Measurements from ENCODE around the gene CISD3.

CISD3 gene

GRCh38 chr17:38728290-38728831, 1.8 kb upstream of the CISD3 start:
- peak; percentile 54 for DNase-seq

GRCh38 chr17:38729368-38729885, 714 bp upstream of the CISD3 start:
- DNase-seq, result no peak

- no peak for DNase-seq
Measured at GRCh38 chr17:38730526-38731379, 612 bp downstream of the CISD3 start.

GRCh38 chr17:38731526-38732294, 1.6 kb downstream of the CISD3 start:
- no peak for DNase-seq

- no peak for DNase-seq
Measured at GRCh38 chr17:38732376-38733281, 2.5 kb downstream of the CISD3 start.

GRCh38 chr17:38733282-38733981, 3.3 kb downstream of the CISD3 start:
- no peak for DNase-seq

GRCh38 chr17:38733982-38734973, 4.1 kb downstream of the CISD3 start:
- DNase-seq, result no peak

- peak; percentile 77 for DNase-seq
Measured at GRCh38 chr17:38735161-38735997, 5.2 kb downstream of the CISD3 start.

GRCh38 chr17:38738007-38738662, 8.0 kb downstream of the CISD3 start:
- no peak for DNase-seq

GRCh38 chr17:38738686-38739085, 8.5 kb downstream of the CISD3 start:
- no peak for DNase-seq

- no peak for DNase-seq
Measured at GRCh38 chr17:38739305-38739704, 9.2 kb downstream of the CISD3 start.

- DNase-seq, result no peak
Measured at GRCh38 chr17:38740044-38740443, 9.9 kb downstream of the CISD3 start.

- DNase-seq, result no peak
Measured at GRCh38 chr17:38740806-38741205, 10.7 kb downstream of the CISD3 start.

- no peak for DNase-seq
Measured at GRCh38 chr17:38741461-38741860, 11.3 kb downstream of the CISD3 start.

GRCh38 chr17:38741921-38742410, 11.8 kb downstream of the CISD3 start:
- no peak for DNase-seq

- DNase-seq, result no peak
Measured at GRCh38 chr17:38742411-38743308, 12.5 kb downstream of the CISD3 start.

GRCh38 chr17:38743556-38744171, 13.5 kb downstream of the CISD3 start:
- DNase-seq, result no peak

Data from effector CD4-positive, alpha-beta T cell (primary cell).